GM19043 (cell line): ENCODE data around the gene CCR6.
"Not testable (repeated sequence)": the region's sequence is repeated elsewhere in the genome, so short reads cannot be mapped to it uniquely, and the experiment has no call there.

Source experiments
- ATAC-seq: cut with Tn5 transposase; IDR thresholded peaks from one replicate; pipeline ENCODE4 v1.9.1; 2021; ENCODE audit warnings: low read depth; ENCODE audit not compliant: unreplicated experiment

The CCR6 gene

GRCh38 chr6:167164261-167164660 lies 41.4 kb downstream of the CCR6 start:
- ATAC-seq = no peak

GRCh38 chr6:167165858-167166471 lies 43.1 kb downstream of the CCR6 start:
- ATAC-seq = no peak

- not testable (repeated sequence) for ATAC-seq
Measured at GRCh38 chr6:167167699-167168098, 44.8 kb downstream of the CCR6 start.

- ATAC-seq = not testable (repeated sequence)
Measured at GRCh38 chr6:167168296-167168695, 45.4 kb downstream of the CCR6 start.

GRCh38 chr6:167169867-167170266 lies 47.0 kb downstream of the CCR6 start:
- ATAC-seq = not testable (repeated sequence)

GRCh38 chr6:167171300-167171699 lies 48.4 kb downstream of the CCR6 start:
- not testable (repeated sequence) for ATAC-seq

GRCh38 chr6:167172011-167172410 lies 49.1 kb downstream of the CCR6 start:
- not testable (repeated sequence) for ATAC-seq

- not testable (repeated sequence) for ATAC-seq
Measured at GRCh38 chr6:167177271-167177670, 54.4 kb downstream of the CCR6 start.

- not testable (repeated sequence) for ATAC-seq
Measured at GRCh38 chr6:167178896-167179655, 56.2 kb downstream of the CCR6 start.

- not testable (repeated sequence) for ATAC-seq
Measured at GRCh38 chr6:167180086-167180485, 57.2 kb downstream of the CCR6 start.

- ATAC-seq = not testable (repeated sequence)
Measured at GRCh38 chr6:167181351-167181750, 58.5 kb downstream of the CCR6 start.

- ATAC-seq = not testable (repeated sequence)
Measured at GRCh38 chr6:167182913-167183314, 60.0 kb downstream of the CCR6 start.

GRCh38 chr6:167185101-167185500 lies 62.2 kb downstream of the CCR6 start:
- ATAC-seq = not testable (repeated sequence)

- ATAC-seq = not testable (repeated sequence)
Measured at GRCh38 chr6:167187275-167187674, 64.4 kb downstream of the CCR6 start.
